IMR-90 (cell line): ENCODE data around the gene CCNK. TPM values are rescaled to one million over a fixed set of nuclear protein-coding genes. Genes with fewer than 3 reads are reported as not detected.

ENCODE experiments used
- ATAC-seq: fragments of 200-7000 bp; cut with Tn5 transposase; 2 replicates; pipeline ENCODE4 v1.9.1; 2020; ENCODE audit warnings: low read depth, mild to moderate bottlenecking, moderate library complexity
- BruUV-seq: library from RNA; stranded (reverse); fragments of 400-500 nt; replicated peaks from 2 replicates; lab custom pipeline; 2021; lab: Mats Ljungman, UMichigan
- CTCF ChIA-PET: fragments of 300-600 bp; formaldehyde crosslinking; extraction: SDS; loops from one replicate; lab custom pipeline; 2021; ENCODE audit warnings: antibody characterized with exemption; lab: Yijun Ruan, JAX
- POLR2A ChIA-PET: fragments of 300-600 bp; sonication (Branson Sonifier 250); formaldehyde crosslinking; loops from one replicate; lab custom pipeline; 2022; ENCODE audit warnings: antibody characterized with exemption; ENCODE audit not compliant: unreplicated experiment; lab: Charles Lee
- DNase-seq: peaks from one replicate; pipeline ENCODE4 v3.0.0; 2013
- H2AFZ ChIP-seq: replicated peaks from 2 replicates; pipeline ENCODE3; 2013; ENCODE audit warnings: low read length, mild to moderate bottlenecking; ENCODE audit not compliant: poor library complexity
- H2AK5ac ChIP-seq: 2 replicates; pipeline ENCODE4 v1.6.1; 2013; ENCODE audit warnings: low read depth, low read length, inconsistent platforms
- H2AK9ac ChIP-seq: replicated peaks from 2 replicates; pipeline ENCODE3; 2013; ENCODE audit warnings: mild to moderate bottlenecking, low read depth, low read length, moderate library complexity; ENCODE audit not compliant: poor library complexity
- H2BK120ac ChIP-seq: 2 replicates; pipeline ENCODE4 v1.6.1; 2013; ENCODE audit warnings: low read depth, low read length, inconsistent platforms
- H2BK15ac ChIP-seq: 3 replicates; pipeline ENCODE4 v1.6.1; 2013; ENCODE audit warnings: low read depth, low read length, inconsistent platforms
- H2BK20ac ChIP-seq: 2 replicates; pipeline ENCODE4 v1.6.1; 2013; ENCODE audit warnings: low read depth, mild to moderate bottlenecking, inconsistent platforms, low read length, moderate library complexity
- H2BK5ac ChIP-seq: 2 replicates; pipeline ENCODE4 v1.6.1; 2013; ENCODE audit warnings: mild to moderate bottlenecking, low read depth, low read length, inconsistent platforms; ENCODE audit not compliant: poor library complexity, severe bottlenecking
- H3K14ac ChIP-seq: replicated peaks from 2 replicates; pipeline ENCODE4 v1.6.1; 2013; ENCODE audit warnings: low read depth, low read length, inconsistent platforms
- H3K18ac ChIP-seq: 2 replicates; pipeline ENCODE4 v1.6.1; 2013; ENCODE audit warnings: low read depth, low read length, control low read depth
- H3K23ac ChIP-seq: 2 replicates; pipeline ENCODE4 v1.6.1; 2013; ENCODE audit warnings: low read depth, low read length, inconsistent platforms
- H3K27ac ChIP-seq: 2 replicates; pipeline ENCODE4 v1.5.1; 2013; ENCODE audit warnings: mild to moderate bottlenecking, control low read depth, low read length; ENCODE audit not compliant: insufficient read depth
- H3K27me3 ChIP-seq: 2 replicates; pipeline ENCODE4 v1.6.1; 2013; ENCODE audit warnings: low read length; ENCODE audit not compliant: control insufficient read depth, insufficient read depth
- H3K36me3 ChIP-seq: 2 replicates; pipeline ENCODE4 v1.6.1; 2013; ENCODE audit warnings: low read length, mixed read lengths; ENCODE audit not compliant: control insufficient read depth, insufficient read depth
- H3K4ac ChIP-seq: 2 replicates; pipeline ENCODE4 v1.6.1; 2013; ENCODE audit warnings: low read depth, low read length, inconsistent platforms
- H3K4me1 ChIP-seq: 2 replicates; pipeline ENCODE4 v1.6.1; 2013; ENCODE audit warnings: low read length, mixed read lengths; ENCODE audit not compliant: control insufficient read depth, insufficient read depth
- H3K4me2 ChIP-seq: 2 replicates; pipeline ENCODE4 v1.6.1; 2013; ENCODE audit warnings: low read depth, mild to moderate bottlenecking, control low read depth, low read length, moderate library complexity
- H3K4me3 ChIP-seq: 2 replicates; pipeline ENCODE4 v1.5.1; 2013; ENCODE audit warnings: low read depth, mild to moderate bottlenecking, control low read depth, low read length, moderate library complexity; ENCODE audit not compliant: insufficient read depth
- H3K56ac ChIP-seq: 2 replicates; pipeline ENCODE4 v1.6.1; 2013; ENCODE audit warnings: low read length, inconsistent platforms; ENCODE audit not compliant: insufficient read depth; ENCODE audit errors: extremely low read depth
- H3K79me1 ChIP-seq, 2 experiments: 2 replicates each; pipeline ENCODE4 v1.6.1; 2013; ENCODE audit warnings: low read length in 2 of 2, inconsistent platforms in 1 of 2, low read depth in 1 of 2
- H3K9ac ChIP-seq: 2 replicates; pipeline ENCODE4 v1.6.1; 2013; ENCODE audit warnings: low read depth, low read length, control low read depth
- H3K9me1 ChIP-seq: 2 replicates; pipeline ENCODE4 v1.6.1; 2013; ENCODE audit warnings: low read length, inconsistent platforms; ENCODE audit not compliant: insufficient read depth
- H3K9me3 ChIP-seq: 2 replicates; pipeline ENCODE4 v1.6.1; 2013; ENCODE audit warnings: low read length; ENCODE audit not compliant: control insufficient read depth, insufficient read depth
- H4K20me1 ChIP-seq: 2 replicates; pipeline ENCODE4 v1.6.1; 2013; ENCODE audit warnings: low read length, inconsistent platforms; ENCODE audit not compliant: insufficient read depth
- H4K5ac ChIP-seq: 2 replicates; pipeline ENCODE4 v1.6.1; 2013; ENCODE audit warnings: mild to moderate bottlenecking, low read depth, low read length, control low read depth
- H4K8ac ChIP-seq, 2 experiments: 2 replicates each; pipeline ENCODE4 v1.6.1; 2013; ENCODE audit warnings: low read depth in 2 of 2, low read length in 2 of 2, control low read depth in 1 of 2, inconsistent platforms in 1 of 2
- H4K91ac ChIP-seq: 2 replicates; pipeline ENCODE4 v1.6.1; 2013; ENCODE audit warnings: low read depth, low read length, inconsistent platforms; ENCODE audit not compliant: insufficient read depth
- FOS ChIP-seq: fragments of 150-350 bp; IDR thresholded peaks from 2 replicates; pipeline ENCODE4 v1.6.1; 2016; ENCODE audit warnings: low read depth, low read length
- MAFK ChIP-seq: IDR thresholded peaks from 2 replicates; pipeline ENCODE4 v1.6.1; 2012; ENCODE audit warnings: low read depth, low read length, improper control_type of control experiment
- WGBS, 2 experiments: methylation state at CpG; one replicate each; pipeline versions ENCODE4 v1.1.5 to v1.1.7; 2013; ENCODE audit warnings: missing lambda C conversion rate in 2 of 2; ENCODE audit not compliant: insufficient read length in 1 of 2; ENCODE audit errors: extremely low coverage in 2 of 2; 5-methylcytosine and 5-hydroxymethylcytosine counted together
- dilution Hi-C: fragments of 300-500 bp; cut with HindIII; formaldehyde crosslinking; loops from one replicate; pipeline ENCODE4 v1.14.3; 2018; ENCODE audit warnings: low sequenced_read_pairs; ENCODE audit not compliant: unreplicated experiment
- in situ Hi-C: fragments of 300-500 bp; cut with MboI; formaldehyde crosslinking; loops from 3 replicates; pipeline ENCODE4 v1.14.3; 2019; ENCODE audit warnings: low sequenced_read_pairs, inconsistent platforms, mixed read lengths
- intact Hi-C: fragments of 100-400 bp; cut with micrococcal nuclease; formaldehyde crosslinking; loops from 2 replicates; pipeline ENCODE4 v1.10.0; 2022
- polyA plus RNA-seq, 3 experiments: library from polyadenylated mRNA; depleted of rRNA; stranded (reverse); fragments of >200 nt; gene quantifications; 2 replicates each; pipeline ENCODE4 v1.2.3, GENCODE V29; 2012; ENCODE audit warnings: low replicate concordance in 1 of 3
- total RNA-seq: library from RNA; depleted of rRNA; stranded (reverse); fragments of >200 nt; gene quantifications from 2 replicates; pipeline ENCODE4 v1.2.3, GENCODE V29; 2012

CCNK gene
- total and polyA plus RNA-seq, 2 of the 4 experiments (the other 2 are of a cell fraction) = 18.8 to 38.3 TPM

- H4K5ac ChIP-seq = peak overlapping the region; percentile 81
- TF ChIP-seq MAFK (no peak), FOS (peak; percentile 69)
- no peaks in the 10 kb centered on the region for H3K27me3 ChIP-seq
- H2BK20ac ChIP-seq = peak overlapping the region; percentile 86
- CTCF ChIA-PET = no interaction called here
- H3K27ac ChIP-seq = peak overlapping the region; percentile 62
- H3K4ac ChIP-seq = peak overlapping the region; percentile 90
- H2BK120ac ChIP-seq = peak overlapping the region; percentile 77
- H3K79me1 ChIP-seq = peaks cover 32 to 80% of the 10 kb centered on the region in 2 experiments
- peak; percentile 72 for ATAC-seq
- H2BK15ac ChIP-seq = peak overlapping the region; percentile 72; the same call in 2 of the 3 replicates
- H3K9ac ChIP-seq = peak overlapping the region; percentile 33
- H3K9me3 ChIP-seq = no peaks in the 10 kb centered on the region
- peaks cover 25% of the 10 kb centered on the region for H3K4me1 ChIP-seq
- H2AK5ac ChIP-seq = peak overlapping the region; percentile 88
- H3K18ac ChIP-seq = peak overlapping the region; percentile 88
- H4K8ac ChIP-seq = peak overlapping the region; percentile 71 to 82
- H3K9me1 ChIP-seq = peaks cover 25% of the 10 kb centered on the region
- dilution Hi-C loops (no loop called here), intact Hi-C loops (loop anchor here (5.0 kb wide), 1 partner anchor 36 kb away; no protein-coding TSS in a partner anchor), in situ Hi-C loops (no loop called here)
- peak overlapping the region; percentile 50 for H2BK5ac ChIP-seq
- peak overlapping the region; percentile 25 for H2AFZ ChIP-seq
- peak overlapping the region; percentile 75 for H3K23ac ChIP-seq
- no peaks in the 10 kb centered on the region for H4K20me1 ChIP-seq
- H3K36me3 ChIP-seq = no peaks in the 10 kb centered on the region
- no peak overlapping the region for H3K56ac ChIP-seq
- peak; percentile 81 for DNase-seq
- H2AK9ac ChIP-seq = peak overlapping the region; percentile 94
- peak overlapping the region; percentile 72 for H4K91ac ChIP-seq
- no peak overlapping the region for H3K4me3 ChIP-seq
- WGBS, 2 experiments = 29% methylated on average over 3 of the region's 14 CpGs; no CpG with 5 or more reads in 1 of the 2 experiments
- peak overlapping the region; percentile 2 for H3K14ac ChIP-seq
- no TSS peak for BruUV-seq
- POLR2A ChIA-PET = no interaction called here
- peak overlapping the region; percentile 24 for H3K4me2 ChIP-seq
Observed at GRCh38 chr14:99531251-99532096, 50.3 kb downstream of the CCNK start.
